SH-SY5Y (cell line): Measurements from ENCODE around the gene INSIG2.

Experiments used
- GATA2 ChIP-seq: IDR thresholded peaks from 2 replicates; pipeline ENCODE4 v1.6.1; 2011; ENCODE audit warnings: mild to moderate bottlenecking, low read depth, low read length
- GATA3 ChIP-seq: IDR thresholded peaks from 2 replicates; pipeline ENCODE4 v1.6.1; 2011; ENCODE audit warnings: low read depth, mild to moderate bottlenecking, low read length, moderate library complexity

DNA sequence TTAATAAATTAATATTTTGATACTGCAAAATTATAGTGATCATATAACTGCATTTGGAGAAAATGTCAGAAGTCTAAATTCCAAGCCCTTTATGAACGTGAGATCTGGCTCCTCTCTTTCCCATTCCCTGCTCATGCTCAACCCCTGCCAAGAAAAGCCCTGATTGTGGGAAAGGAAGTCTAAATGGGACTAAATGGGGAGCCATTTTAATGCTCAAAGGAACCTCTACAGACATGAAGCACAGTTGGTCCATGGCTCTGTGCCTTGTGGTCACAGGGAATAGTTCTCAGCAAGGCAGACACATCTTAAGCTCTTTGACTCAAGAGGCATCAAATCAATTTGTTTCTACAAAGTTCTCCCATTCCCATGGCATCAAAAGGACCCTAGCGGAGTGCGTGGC is 29.3 kb upstream of the INSIG2 start:
- TF ChIP-seq GATA2 (no peak), GATA3 (no peak)
